Neutrophil (primary cell): ENCODE results near the gene MAP10.

Experiments
- H3K27ac ChIP-seq: fragments of 200-600 bp; sonication (generic); 2 replicates; pipeline ENCODE4 v1.5.1; 2016; ENCODE audit warnings: mild to moderate bottlenecking, moderate library complexity
- H3K27me3 ChIP-seq: fragments of 200-600 bp; sonication (generic); 2 replicates; pipeline ENCODE4 v1.6.0; 2016; ENCODE audit warnings: mild to moderate bottlenecking
- H3K36me3 ChIP-seq: fragments of 200-600 bp; sonication (generic); 2 replicates; pipeline ENCODE4 v1.5.1; 2017
- H3K4me1 ChIP-seq, 2 experiments: fragments of 200-600 bp in 1 of 2; sonication (generic) in 1 of 2; 1 replicate in 1 of 2; 2 replicates in 1 of 2; pipeline versions ENCODE4 v1.5.1 to v1.6.1; 2013 to 2016; ENCODE audit warnings: low read depth in 1 of 2, low read length in 1 of 2, mild to moderate bottlenecking in 1 of 2, moderate library complexity in 1 of 2; ENCODE audit not compliant: control insufficient read depth in 1 of 2, insufficient read depth in 1 of 2
- H3K4me3 ChIP-seq, 2 experiments: fragments of 200-600 bp in 1 of 2; sonication (generic) in 1 of 2; 1 replicate in 1 of 2; 2 replicates in 1 of 2; pipeline ENCODE4 v1.5.1; 2013 to 2016; ENCODE audit warnings: low read depth in 1 of 2, low read length in 1 of 2, mild to moderate bottlenecking in 1 of 2, moderate library complexity in 1 of 2
- H3K9me3 ChIP-seq: fragments of 200-600 bp; sonication (generic); 2 replicates; pipeline ENCODE4 v1.5.1; 2016
- CTCF ChIP-seq: fragments of 200-600 bp; sonication (generic); IDR thresholded peaks from 2 replicates; pipeline ENCODE4 v1.5.1; 2016; ENCODE audit warnings: antibody characterized with exemption

Gene MAP10

GRCh38 chr1:232789651-232790050 is 15.6 kb upstream of the MAP10 start:
- no peaks in the 10 kb centered on the region for H3K9me3 ChIP-seq
- TF ChIP-seq CTCF: no peak
- no peaks in the 10 kb centered on the region for H3K27me3 ChIP-seq
- H3K4me3 ChIP-seq: no peak overlapping the region
- H3K27ac ChIP-seq: no peak overlapping the region
- H3K4me1 ChIP-seq: no peaks in the 10 kb centered on the region
- no peaks in the 10 kb centered on the region for H3K36me3 ChIP-seq

- no peaks in the 10 kb centered on the region for H3K27me3 ChIP-seq
- TF ChIP-seq CTCF: no peak
- H3K9me3 ChIP-seq: no peaks in the 10 kb centered on the region
- H3K4me1 ChIP-seq: no peaks in the 10 kb centered on the region
- no peaks in the 10 kb centered on the region for H3K36me3 ChIP-seq
- no peak overlapping the region for H3K4me3 ChIP-seq
- H3K27ac ChIP-seq: no peak overlapping the region
These were observed 12.3 kb upstream of the MAP10 start for GRCh38 chr1:232792949-232793348.

- Histone ChIP-seq H3K27me3 (no peaks in the 10 kb centered on the region), H3K36me3 (no peaks in the 10 kb centered on the region), H3K4me1 (no peaks in the 10 kb centered on the region), H3K4me3 (no peak overlapping the region), H3K27ac (no peak overlapping the region), H3K9me3 (no peaks in the 10 kb centered on the region)
- no peak for TF ChIP-seq CTCF
These were observed 11.3 kb upstream of the MAP10 start for GRCh38 chr1:232793944-232794343.

GRCh38 chr1:232795497-232796053 is 9.6 kb upstream of the MAP10 start:
- no peak for TF ChIP-seq CTCF
- no peak overlapping the region for H3K27ac ChIP-seq
- H3K4me1 ChIP-seq: no peaks in the 10 kb centered on the region
- no peaks in the 10 kb centered on the region for H3K9me3 ChIP-seq
- no peaks in the 10 kb centered on the region for H3K27me3 ChIP-seq
- no peak overlapping the region for H3K4me3 ChIP-seq
- H3K36me3 ChIP-seq: no peaks in the 10 kb centered on the region

GRCh38 chr1:232797856-232798510 is 7.2 kb upstream of the MAP10 start:
- no peak overlapping the region for H3K27ac ChIP-seq
- no peak overlapping the region for H3K4me3 ChIP-seq
- no peak for TF ChIP-seq CTCF

More at GRCh38 chr1:232797856-232798510, 7.2 kb upstream of the MAP10 start:
- no peaks in the 10 kb centered on the region for H3K9me3 ChIP-seq
- H3K27me3 ChIP-seq: no peaks in the 10 kb centered on the region
- no peaks in the 10 kb centered on the region for H3K36me3 ChIP-seq
- no peaks in the 10 kb centered on the region for H3K4me1 ChIP-seq
